Omental fat pad (tissue), 4 donors: ENCODE results near the gene APOBEC3B. TPM values are rescaled to one million over a fixed set of nuclear protein-coding genes. Genes with fewer than 3 reads are reported as not detected.

Experiments
- ATAC-seq: fragments of 150-250 bp; one replicate; pipeline ENCODE4 v1.9.1; 2016; ENCODE audit warnings: mild to moderate bottlenecking, moderate library complexity; ENCODE audit not compliant: low FRiP score
- DNase-seq: peaks from one replicate; pipeline ENCODE4 v3.0.0-alpha.2; 2019; ENCODE audit warnings: low spot score
- total RNA-seq, 4 donors: library from RNA; depleted of rRNA; stranded (reverse); fragments of >200 nt; gene quantifications; one replicate each; pipeline ENCODE4 v1.1.0, GENCODE V29; 2016
- TF ChIP-seq, protein P1 (sequence below), 3 donors: fragments of 450-650 bp; IDR thresholded peaks; one replicate each; pipeline ENCODE4 v1.5.1; 2016 to 2017; ENCODE audit warnings: antibody characterized with exemption in 3 of 3, mild to moderate bottlenecking in 3 of 3, moderate library complexity in 2 of 3

Gene APOBEC3B
- total RNA-seq, 4 donors from 2014 or later, result 1.1 to 2.2 TPM; not detected in 2

DNA sequence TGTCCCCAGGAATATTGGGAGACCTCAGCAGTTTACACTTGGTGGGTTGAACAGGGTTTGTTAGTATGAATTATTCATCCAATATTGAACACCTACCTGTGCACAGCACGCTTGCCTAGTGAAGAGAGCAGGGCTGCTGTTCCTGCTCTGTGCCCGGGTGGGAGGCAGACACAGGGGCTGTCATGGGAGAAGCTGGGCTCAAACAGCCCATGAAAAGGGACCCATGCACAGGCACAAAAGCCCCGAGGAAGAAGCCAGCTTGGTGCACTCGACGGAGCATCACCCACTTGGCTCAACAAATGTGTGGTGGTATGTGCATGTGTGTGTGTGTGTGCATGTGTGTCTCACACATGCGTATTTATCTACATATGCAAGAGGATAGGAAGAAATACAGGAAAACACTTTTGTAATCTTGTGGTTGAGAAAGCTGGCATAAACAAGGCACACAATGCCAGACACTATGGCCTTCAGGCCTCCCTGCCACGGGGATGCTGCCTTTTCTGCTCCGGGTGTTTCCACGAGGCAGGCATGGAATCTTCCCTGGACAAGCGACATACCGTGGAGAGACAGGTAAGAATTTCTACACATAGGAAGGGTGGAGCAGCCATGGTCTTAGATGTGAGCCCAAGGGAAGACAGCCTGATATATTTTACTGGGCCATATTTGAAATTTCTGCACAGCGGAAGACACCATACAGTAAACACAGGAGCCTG lies 29.7 kb upstream of the APOBEC3B start:
- TF ChIP-seq, protein P1, sequence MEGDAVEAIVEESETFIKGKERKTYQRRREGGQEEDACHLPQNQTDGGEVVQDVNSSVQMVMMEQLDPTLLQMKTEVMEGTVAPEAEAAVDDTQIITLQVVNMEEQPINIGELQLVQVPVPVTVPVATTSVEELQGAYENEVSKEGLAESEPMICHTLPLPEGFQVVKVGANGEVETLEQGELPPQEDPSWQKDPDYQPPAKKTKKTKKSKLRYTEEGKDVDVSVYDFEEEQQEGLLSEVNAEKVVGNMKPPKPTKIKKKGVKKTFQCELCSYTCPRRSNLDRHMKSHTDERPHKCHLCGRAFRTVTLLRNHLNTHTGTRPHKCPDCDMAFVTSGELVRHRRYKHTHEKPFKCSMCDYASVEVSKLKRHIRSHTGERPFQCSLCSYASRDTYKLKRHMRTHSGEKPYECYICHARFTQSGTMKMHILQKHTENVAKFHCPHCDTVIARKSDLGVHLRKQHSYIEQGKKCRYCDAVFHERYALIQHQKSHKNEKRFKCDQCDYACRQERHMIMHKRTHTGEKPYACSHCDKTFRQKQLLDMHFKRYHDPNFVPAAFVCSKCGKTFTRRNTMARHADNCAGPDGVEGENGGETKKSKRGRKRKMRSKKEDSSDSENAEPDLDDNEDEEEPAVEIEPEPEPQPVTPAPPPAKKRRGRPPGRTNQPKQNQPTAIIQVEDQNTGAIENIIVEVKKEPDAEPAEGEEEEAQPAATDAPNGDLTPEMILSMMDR (IDR thresholded peaks at IDR 0.05), result no peak
- DNase-seq, result no peak
- no peak for ATAC-seq

DNA sequence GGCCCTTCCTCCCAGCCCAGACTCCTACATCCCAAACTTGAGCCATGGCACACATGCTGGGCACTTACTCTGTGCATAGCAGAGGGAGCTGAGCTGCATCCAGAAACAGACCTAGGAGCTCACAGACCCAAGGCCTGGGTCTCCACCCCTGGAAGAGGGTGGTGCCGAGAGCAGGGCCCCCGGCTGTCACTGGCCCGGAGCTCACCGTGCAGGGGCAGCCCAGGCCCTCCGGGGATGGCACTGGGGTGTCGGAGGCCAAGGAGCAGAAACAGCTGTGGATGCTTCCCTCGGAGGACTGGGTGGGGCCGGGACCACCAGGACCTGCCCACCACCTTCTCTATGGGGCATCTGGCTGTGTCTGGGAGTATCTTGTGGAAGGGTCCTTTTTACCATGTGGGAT lies 29.1 kb upstream of the APOBEC3B start:
- TF ChIP-seq, protein P1 (IDR thresholded peaks at IDR 0.05), result no peak
- no peak for ATAC-seq
- no peak for DNase-seq

GRCh38 chr22:38953577-38954413 lies 28.4 kb upstream of the APOBEC3B start:
- no peak for ATAC-seq
- TF ChIP-seq, protein P1 (IDR thresholded peaks at IDR 0.05), result no peak
- no peak for DNase-seq

GRCh38 chr22:38954414-38955043 lies 27.6 kb upstream of the APOBEC3B start:
- ATAC-seq, result no peak
- DNase-seq, result no peak
- TF ChIP-seq, protein P1 (IDR thresholded peaks at IDR 0.05), result no peak

- ATAC-seq (no peak), DNase-seq (no peak)
- TF ChIP-seq, protein P1 (IDR thresholded peaks at IDR 0.05), result no peak
Observed at GRCh38 chr22:38955250-38955905, 26.8 kb upstream of the APOBEC3B start.

GRCh38 chr22:38955926-38956325 lies 26.2 kb upstream of the APOBEC3B start:
- ATAC-seq (no peak), DNase-seq (no peak)
- TF ChIP-seq, protein P1 (IDR thresholded peaks at IDR 0.05), result no peak
